ENCODE measurements around the gene AGAP1. TPM values are rescaled to one million over a fixed set of nuclear protein-coding genes. Genes with fewer than 3 reads are reported as not detected.

AGAP1 gene
- total RNA-seq, 1 donor from 2014 or later: 46.3 TPM

GRCh38 chr2:235486729-235487128 lies 7.1 kb upstream of the AGAP1 start:
- Mint-ChIP-seq H3K36me3 (peaks cover 5% of the 10 kb centered on the region), H3K4me3 (no peak overlapping the region), H3K27me3 (peaks cover 8% of the 10 kb centered on the region), H3K27ac (no peak overlapping the region), H3K4me1 (ENCODE audit: unreplicated experiment) (no peaks in the 10 kb centered on the region), H3K9me3 (peaks cover 7% of the 10 kb centered on the region)
- no peak for TF ChIP-seq CTCF (conservative IDR thresholded peaks at IDR 0.05)
- DNase-seq (ENCODE audit: extremely low spot score, unreplicated experiment): no peak

GRCh38 chr2:235489897-235490296 lies 3.9 kb upstream of the AGAP1 start:
- H3K27me3 Mint-ChIP-seq: peaks cover 8% of the 10 kb centered on the region
- peaks cover 14% of the 10 kb centered on the region for H3K9me3 Mint-ChIP-seq
- no peak for DNase-seq (ENCODE audit: extremely low spot score, unreplicated experiment)
- no peak overlapping the region for H3K4me3 Mint-ChIP-seq
- peaks cover 5% of the 10 kb centered on the region for H3K36me3 Mint-ChIP-seq
- no peak for TF ChIP-seq CTCF (conservative IDR thresholded peaks at IDR 0.05)
- no peak overlapping the region for H3K27ac Mint-ChIP-seq
- no peaks in the 10 kb centered on the region for H3K4me1 Mint-ChIP-seq (ENCODE audit: unreplicated experiment)

- Mint-ChIP-seq H3K4me3 (peak overlapping the region; percentile 97), H3K36me3 (peaks cover 5% of the 10 kb centered on the region), H3K27me3 (peaks cover 4% of the 10 kb centered on the region), H3K9me3 (peaks cover 14% of the 10 kb centered on the region), H3K27ac (peak overlapping the region; percentile 93), H3K4me1 (ENCODE audit: unreplicated experiment) (peaks cover 20% of the 10 kb centered on the region)
- no peak for DNase-seq (ENCODE audit: extremely low spot score, unreplicated experiment)
- no peak for TF ChIP-seq CTCF (conservative IDR thresholded peaks at IDR 0.05)
Measured at GRCh38 chr2:235492850-235493344, 946 bp upstream of the AGAP1 start.

- DNase-seq (ENCODE audit: extremely low spot score, unreplicated experiment): no peak
- peak overlapping the region; percentile 97 for H3K4me3 Mint-ChIP-seq
- H3K4me1 Mint-ChIP-seq (ENCODE audit: unreplicated experiment): peaks cover 25% of the 10 kb centered on the region
- H3K9me3 Mint-ChIP-seq: peaks cover 14% of the 10 kb centered on the region
- no peak for TF ChIP-seq CTCF (conservative IDR thresholded peaks at IDR 0.05)
- H3K27ac Mint-ChIP-seq: peak overlapping the region; percentile 93
- H3K36me3 Mint-ChIP-seq: peaks cover 5% of the 10 kb centered on the region
- H3K27me3 Mint-ChIP-seq: peaks cover 4% of the 10 kb centered on the region
Measured at GRCh38 chr2:235493402-235493774, 455 bp upstream of the AGAP1 start.

- peaks cover 4% of the 10 kb centered on the region for H3K27me3 Mint-ChIP-seq
- peaks cover 5% of the 10 kb centered on the region for H3K36me3 Mint-ChIP-seq
- H3K9me3 Mint-ChIP-seq: peaks cover 14% of the 10 kb centered on the region
- H3K4me1 Mint-ChIP-seq (ENCODE audit: unreplicated experiment): peaks cover 37% of the 10 kb centered on the region
- TF ChIP-seq CTCF (conservative IDR thresholded peaks at IDR 0.05): peak; percentile 23
- peak overlapping the region; percentile 78 for H3K27ac Mint-ChIP-seq
- H3K4me3 Mint-ChIP-seq: peak overlapping the region; percentile 92
- DNase-seq (ENCODE audit: extremely low spot score, unreplicated experiment): no peak
Measured at GRCh38 chr2:235494716-235495372, 1.0 kb downstream of the AGAP1 start.

Data from type B pancreatic cell (in vitro differentiated cells).